Lower leg skin (tissue), 3 donors: Measurements from ENCODE around the gene PIP4K2C.

Experiments used
- CTCF ChIP-seq, 3 donors: fragments of 450-650 bp; IDR thresholded peaks; one replicate each; pipeline ENCODE4 v1.5.1; 2016; ENCODE audit warnings: antibody characterized with exemption in 3 of 3, mild to moderate bottlenecking in 3 of 3, moderate library complexity in 2 of 3
- POLR2A ChIP-seq, 2 donors: fragments of 450-650 bp; IDR thresholded peaks; one replicate each; pipeline ENCODE4 v1.6.1; 2016 to 2017; ENCODE audit warnings: antibody characterized with exemption in 2 of 2, mild to moderate bottlenecking in 1 of 2, moderate library complexity in 1 of 2

- TF ChIP-seq CTCF (IDR thresholded peaks at IDR 0.05) (no peak), POLR2A (IDR thresholded peaks at IDR 0.05) (no peak)
Measured at GRCh38 chr12:57638096-57638495, 47.1 kb downstream of the PIP4K2C start.
